Mesothelial cell of epicardium (in vitro differentiated cells): ENCODE results near the gene SETD7. TPM values are rescaled to one million over a fixed set of nuclear protein-coding genes. Genes with fewer than 3 reads are reported as not detected.

Experiments
- DNase-seq, 2 experiments: peaks; one replicate each; pipeline ENCODE4 v3.0.0; 2021; ENCODE audit warnings: low spot score in 2 of 2; ENCODE audit not compliant: unreplicated experiment in 2 of 2
- H3K27ac Mint-ChIP-seq: 2 replicates; pipeline ENCODE4 v1.8.0; 2021; ENCODE audit warnings: mixed read lengths
- H3K27me3 Mint-ChIP-seq: 2 replicates; pipeline ENCODE4 v1.8.0; 2021; ENCODE audit warnings: low read depth, mixed read lengths
- H3K36me3 Mint-ChIP-seq: 2 replicates; pipeline ENCODE4 v1.8.0; 2021; ENCODE audit warnings: mixed read lengths
- H3K4me1 Mint-ChIP-seq: 2 replicates; pipeline ENCODE4 v1.8.0; 2021; ENCODE audit warnings: mixed read lengths
- H3K4me3 Mint-ChIP-seq: 2 replicates; pipeline ENCODE4 v1.8.0; 2021; ENCODE audit warnings: mild to moderate bottlenecking, moderate library complexity, mixed read lengths
- H3K9me3 Mint-ChIP-seq: 2 replicates; pipeline ENCODE4 v1.8.0; 2021; ENCODE audit warnings: mixed read lengths
- total RNA-seq: library from RNA; stranded (reverse); gene quantifications from 3 replicates; pipeline ENCODE4 v1.2.1, GENCODE V29; 2021
- TF ChIP-seq, protein P1 (sequence below): fragments of 200-600 bp; sonication (generic); IDR thresholded peaks from one replicate; pipeline ENCODE4 v1.5.0; 2021; ENCODE audit warnings: antibody characterized with exemption; ENCODE audit not compliant: unreplicated experiment

The SETD7 gene
- total RNA-seq, 1 donor from 2014 or later = 18.0 TPM

DNA sequence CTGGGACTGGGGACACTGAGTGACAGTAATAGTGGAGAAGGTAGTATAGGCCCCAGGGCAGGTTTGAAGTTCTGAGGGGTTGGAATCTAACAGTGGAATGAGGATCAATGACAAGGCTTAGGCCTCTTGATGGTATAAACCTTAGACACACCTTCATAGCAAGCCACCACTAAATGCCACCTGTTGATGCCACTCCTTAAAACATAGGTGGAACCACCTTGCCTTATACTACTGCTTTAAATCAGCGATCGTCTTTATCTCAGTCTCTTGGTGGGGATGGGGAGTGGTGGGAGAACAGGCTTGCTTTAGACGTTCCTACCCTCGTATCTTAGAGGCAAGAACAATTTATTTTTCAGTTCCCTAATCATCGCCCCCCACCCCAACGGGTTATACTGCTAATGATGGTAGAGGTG, 100.9 kb downstream of the SETD7 start:
- H3K27me3 Mint-ChIP-seq = no peaks in the 10 kb centered on the region
- H3K4me3 Mint-ChIP-seq = peak overlapping the region; percentile 93
- TF ChIP-seq, protein P1, sequence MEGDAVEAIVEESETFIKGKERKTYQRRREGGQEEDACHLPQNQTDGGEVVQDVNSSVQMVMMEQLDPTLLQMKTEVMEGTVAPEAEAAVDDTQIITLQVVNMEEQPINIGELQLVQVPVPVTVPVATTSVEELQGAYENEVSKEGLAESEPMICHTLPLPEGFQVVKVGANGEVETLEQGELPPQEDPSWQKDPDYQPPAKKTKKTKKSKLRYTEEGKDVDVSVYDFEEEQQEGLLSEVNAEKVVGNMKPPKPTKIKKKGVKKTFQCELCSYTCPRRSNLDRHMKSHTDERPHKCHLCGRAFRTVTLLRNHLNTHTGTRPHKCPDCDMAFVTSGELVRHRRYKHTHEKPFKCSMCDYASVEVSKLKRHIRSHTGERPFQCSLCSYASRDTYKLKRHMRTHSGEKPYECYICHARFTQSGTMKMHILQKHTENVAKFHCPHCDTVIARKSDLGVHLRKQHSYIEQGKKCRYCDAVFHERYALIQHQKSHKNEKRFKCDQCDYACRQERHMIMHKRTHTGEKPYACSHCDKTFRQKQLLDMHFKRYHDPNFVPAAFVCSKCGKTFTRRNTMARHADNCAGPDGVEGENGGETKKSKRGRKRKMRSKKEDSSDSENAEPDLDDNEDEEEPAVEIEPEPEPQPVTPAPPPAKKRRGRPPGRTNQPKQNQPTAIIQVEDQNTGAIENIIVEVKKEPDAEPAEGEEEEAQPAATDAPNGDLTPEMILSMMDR = no peak
- H3K36me3 Mint-ChIP-seq = peaks cover 6% of the 10 kb centered on the region
- H3K9me3 Mint-ChIP-seq = peaks cover 2% of the 10 kb centered on the region
- H3K27ac Mint-ChIP-seq = peak overlapping the region; percentile 93
- H3K4me1 Mint-ChIP-seq = peaks cover 69% of the 10 kb centered on the region
- no peak for DNase-seq

DNA sequence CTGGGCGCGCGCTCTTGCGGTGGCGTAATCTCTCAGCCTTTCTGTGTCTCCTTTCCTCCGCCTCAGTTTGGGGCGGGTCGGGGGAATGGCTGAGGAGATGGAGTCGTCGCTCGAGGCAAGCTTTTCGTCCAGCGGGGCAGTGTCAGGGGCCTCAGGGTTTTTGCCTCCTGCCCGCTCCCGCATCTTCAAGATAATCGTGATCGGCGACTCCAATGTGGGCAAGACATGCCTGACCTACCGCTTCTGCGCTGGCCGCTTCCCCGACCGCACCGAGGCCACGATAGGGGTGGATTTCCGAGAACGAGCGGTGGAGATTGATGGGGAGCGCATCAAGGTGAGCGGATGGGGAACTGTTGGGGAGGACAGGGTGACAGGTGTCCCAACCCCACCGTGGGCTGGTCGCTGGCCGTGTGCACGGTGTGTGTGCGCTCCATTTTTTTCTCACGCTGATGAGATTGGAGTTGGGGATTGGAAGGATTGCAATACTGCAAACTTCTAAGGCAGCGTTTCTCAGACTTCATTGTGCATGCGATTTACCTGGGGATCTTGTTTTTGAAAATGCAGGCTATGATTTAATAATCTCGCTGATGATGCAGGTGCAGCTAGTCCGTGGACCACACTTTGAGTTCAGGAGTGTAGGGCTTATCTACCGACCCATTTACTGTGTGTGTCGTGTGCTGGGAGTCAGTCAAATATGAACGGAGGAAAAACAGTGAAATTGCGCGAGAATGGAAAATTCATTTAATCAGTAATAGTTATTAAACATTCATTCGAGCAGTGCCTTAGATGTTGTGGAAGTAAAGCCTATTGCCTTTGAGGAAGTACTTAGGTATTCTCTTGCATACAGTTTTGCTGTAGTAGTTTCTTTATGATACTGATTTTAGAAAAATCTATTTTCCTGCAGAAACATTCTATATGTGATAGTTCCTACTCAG, 101.6 kb downstream of the SETD7 start, which contains the start of gene RAB33B:
RAB33B (plus strand) TSS at position 11 of the 935 bp plus-strand sequence; CDS start at position 86, 75 bp downstream.
- Mint-ChIP-seq H3K9me3 (peaks cover 6% of the 10 kb centered on the region), H3K4me1 (peaks cover 66% of the 10 kb centered on the region), H3K27ac (peak within 1 kb of the TSS; percentile 99), H3K4me3 (peak within 1 kb of the TSS; percentile 93), H3K27me3 (no peaks in the 10 kb centered on the region), H3K36me3 (peaks cover 11% of the 10 kb centered on the region)
- DNase-seq = no peak
- TF ChIP-seq, protein P1 = no peak

DNA sequence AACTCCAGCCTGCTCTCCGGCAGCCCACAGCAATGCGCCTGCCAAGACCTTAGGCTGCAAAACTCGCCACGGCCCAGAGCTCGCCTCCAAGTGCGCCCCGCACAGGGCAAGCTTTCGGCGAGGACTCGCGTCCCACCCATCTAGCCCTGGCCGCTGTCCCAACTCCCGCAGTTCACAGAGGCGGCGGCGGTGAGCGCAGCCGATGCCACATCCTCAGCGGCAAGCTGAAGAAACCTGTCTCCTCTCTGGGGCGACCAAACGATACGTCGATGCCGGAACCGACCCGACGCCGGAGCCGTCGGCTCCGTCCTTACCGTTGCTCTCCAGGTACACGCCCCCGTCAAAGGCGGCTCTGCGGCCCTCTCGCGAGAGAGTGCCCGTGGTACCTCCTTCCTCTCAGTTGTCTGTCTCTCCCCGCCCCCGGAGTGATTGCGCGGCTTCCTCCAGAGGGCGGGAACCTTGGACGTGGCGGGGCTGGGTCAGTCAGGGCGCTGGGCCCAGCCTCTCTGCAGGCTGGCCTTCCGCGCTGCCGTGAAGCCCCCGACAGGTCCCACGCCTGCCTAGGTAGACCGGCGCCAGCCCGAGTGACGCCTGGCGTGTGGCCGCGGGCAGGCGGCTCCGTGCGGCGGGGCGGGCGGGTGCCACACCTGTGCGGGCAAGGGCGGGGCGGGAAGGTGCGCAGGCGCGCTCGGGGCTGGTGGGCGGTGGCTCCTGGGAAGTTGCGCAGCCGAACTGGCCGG, 102.5 kb downstream of the SETD7 start:
- Mint-ChIP-seq H3K9me3 (peaks cover 10% of the 10 kb centered on the region), H3K36me3 (peaks cover 18% of the 10 kb centered on the region), H3K27me3 (no peaks in the 10 kb centered on the region), H3K4me3 (peak overlapping the region; percentile 93), H3K4me1 (peaks cover 57% of the 10 kb centered on the region), H3K27ac (peak overlapping the region; percentile 99)
- TF ChIP-seq, protein P1 = no peak
- peak; percentile 90 to 97 for DNase-seq

DNA sequence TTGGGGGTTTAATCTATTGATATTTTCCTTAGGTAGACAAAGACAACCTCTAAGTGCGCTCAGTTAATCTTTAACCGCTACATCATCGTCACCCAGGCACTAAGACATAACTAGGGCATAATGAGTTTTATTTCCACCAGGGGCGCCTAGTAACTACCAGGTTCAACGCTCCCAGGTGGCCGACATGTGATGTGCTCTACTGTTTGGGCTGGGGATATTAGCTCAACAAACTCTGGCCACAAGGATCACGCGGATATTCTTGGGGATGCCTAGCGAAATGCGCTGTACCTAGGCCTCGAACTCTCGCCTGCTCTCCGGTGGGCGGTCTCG, 103.0 kb downstream of the SETD7 start:
- peaks cover 19% of the 10 kb centered on the region for H3K36me3 Mint-ChIP-seq
- H3K27ac Mint-ChIP-seq = peak overlapping the region; percentile 99
- no peak for DNase-seq
- peaks cover 52% of the 10 kb centered on the region for H3K4me1 Mint-ChIP-seq
- peaks cover 12% of the 10 kb centered on the region for H3K9me3 Mint-ChIP-seq
- H3K4me3 Mint-ChIP-seq = peak overlapping the region; percentile 93
- TF ChIP-seq, protein P1 = no peak
- no peaks in the 10 kb centered on the region for H3K27me3 Mint-ChIP-seq

DNA sequence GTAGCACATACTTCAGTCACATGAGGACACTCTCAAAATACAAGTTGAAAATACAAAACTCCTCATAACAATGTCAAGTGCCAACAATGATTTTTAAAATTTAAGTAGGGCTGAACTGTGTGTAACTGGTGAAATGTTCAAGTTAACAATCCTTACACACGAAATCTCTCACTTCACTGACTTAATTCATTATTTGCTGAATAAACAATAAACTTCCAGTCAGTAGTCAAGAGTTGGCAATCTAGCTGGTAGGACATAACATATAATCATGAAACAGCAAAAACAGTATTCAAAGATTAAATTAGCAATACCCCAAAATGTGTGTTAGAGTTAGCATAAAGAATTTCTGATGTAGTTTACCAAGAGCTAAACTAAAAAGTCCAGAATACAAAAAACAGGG, 104.0 kb downstream of the SETD7 start:
- peak overlapping the region; percentile 99 for H3K27ac Mint-ChIP-seq
- peak overlapping the region; percentile 93 for H3K4me3 Mint-ChIP-seq

More for the DNA sequence above, 104.0 kb downstream of the SETD7 start:
- Mint-ChIP-seq H3K36me3 (peaks cover 24% of the 10 kb centered on the region), H3K4me1 (peaks cover 43% of the 10 kb centered on the region), H3K9me3 (peaks cover 15% of the 10 kb centered on the region), H3K27me3 (no peaks in the 10 kb centered on the region)
- no peak for DNase-seq
- TF ChIP-seq, protein P1 = no peak
